ENCODE results near the gene F5. TPM values are rescaled to one million over a fixed set of nuclear protein-coding genes. Genes with fewer than 3 reads are reported as not detected.

The F5 gene
- polyA plus RNA-seq, 3 donors, result 6.5 to 14.5 (median 7.1) TPM

GRCh38 chr1:169545472-169545871, 40.8 kb downstream of the F5 start:
- no peak for TF ChIP-seq CTCF (IDR thresholded peaks at IDR 0.05)
- no peaks in the 10 kb centered on the region for H3K4me1 Mint-ChIP-seq
- Histone ChIP-seq H3K79me2 (ENCODE audit: insufficient read depth, low read length) (no peaks in the 10 kb centered on the region), H2AFZ (ENCODE audit: insufficient read depth, low read depth, low read length, poor library complexity, severe bottlenecking) (no peak overlapping the region), H3K4me3 (replicated peaks in 1 of 3; ENCODE audit: low read depth in 2 of 3, low read length in 3 of 3) (no peak overlapping the region), H3K27ac (ENCODE audit: low read depth in 1 of 2, low read length in 2 of 2) (no peak overlapping the region), H4K20me1 (ENCODE audit: insufficient read depth, low read length) (no peaks in the 10 kb centered on the region), H3K9me3 (replicated peaks in 1 of 2; ENCODE audit: control insufficient read depth in 1 of 2, insufficient read depth in 1 of 2, low read length in 2 of 2) (no peaks in the 10 kb centered on the region), H3K27me3 (ENCODE audit: control insufficient read depth in 2 of 2, insufficient read depth in 2 of 2, low read length in 2 of 2) (no peaks in the 10 kb centered on the region), H3K36me3 (replicated peaks in 1 of 2; ENCODE audit: control insufficient read depth in 1 of 2, insufficient read depth in 2 of 2, low read length in 2 of 2) (peaks cover 60 to 96% of the 10 kb centered on the region in 2 donors), H3K9ac (ENCODE audit: insufficient read depth, low read length, poor library complexity, severe bottlenecking) (no peak overlapping the region), H3K4me2 (replicated peaks; ENCODE audit: extremely low read depth, low read length, poor library complexity, severe bottlenecking) (no peak overlapping the region), H3K4me1 (ENCODE audit: control insufficient read depth in 1 of 2, insufficient read depth in 2 of 2, low read length in 2 of 2) (no peaks in the 10 kb centered on the region)
- no peak overlapping the region for H3K27ac Mint-ChIP-seq
- H3K4me3 Mint-ChIP-seq, result no peak overlapping the region
- peaks cover 55 to 58% of the 10 kb centered on the region in 2 donors for H3K36me3 Mint-ChIP-seq
- intact Hi-C loops (cut with micrococcal nuclease), result loop anchor here (5.0 to 10.0 kb wide), 3 partner anchors 78 to 943 kb away; no protein-coding TSS in a partner anchor
- DNase-seq, result no peak
- H3K9me3 Mint-ChIP-seq, result no peaks in the 10 kb centered on the region
- WGBS (ENCODE audit: insufficient coverage), result no CpG with 5 or more reads among the region's 2 CpGs
- no peaks in the 10 kb centered on the region for H3K27me3 Mint-ChIP-seq (ENCODE audit: low read depth in 3 of 3)

GRCh38 chr1:169538998-169539871, 47.0 kb downstream of the F5 start:
- no peak for DNase-seq

More at GRCh38 chr1:169538998-169539871, 47.0 kb downstream of the F5 start:
- Histone ChIP-seq H3K4me1 (ENCODE audit: control insufficient read depth in 1 of 2, insufficient read depth in 2 of 2, low read length in 2 of 2) (no peaks in the 10 kb centered on the region), H3K9me3 (replicated peaks in 1 of 2; ENCODE audit: control insufficient read depth in 1 of 2, insufficient read depth in 1 of 2, low read length in 2 of 2) (no peaks in the 10 kb centered on the region), H3K79me2 (ENCODE audit: insufficient read depth, low read length) (no peaks in the 10 kb centered on the region), H3K4me2 (replicated peaks; ENCODE audit: extremely low read depth, low read length, poor library complexity, severe bottlenecking) (no peak overlapping the region), H2AFZ (ENCODE audit: insufficient read depth, low read depth, low read length, poor library complexity, severe bottlenecking) (no peak overlapping the region), H3K27me3 (ENCODE audit: control insufficient read depth in 2 of 2, insufficient read depth in 2 of 2, low read length in 2 of 2) (no peaks in the 10 kb centered on the region), H3K27ac (ENCODE audit: low read depth in 1 of 2, low read length in 2 of 2) (no peak overlapping the region), H3K36me3 (replicated peaks in 1 of 2; ENCODE audit: control insufficient read depth in 1 of 2, insufficient read depth in 2 of 2, low read length in 2 of 2) (peaks cover 30 to 82% of the 10 kb centered on the region in 2 donors), H3K4me3 (replicated peaks in 1 of 3; ENCODE audit: low read depth in 2 of 3, low read length in 3 of 3) (no peak overlapping the region), H4K20me1 (ENCODE audit: insufficient read depth, low read length) (no peaks in the 10 kb centered on the region), H3K9ac (ENCODE audit: insufficient read depth, low read length, poor library complexity, severe bottlenecking) (no peak overlapping the region)
- H3K27me3 Mint-ChIP-seq (ENCODE audit: low read depth in 3 of 3), result no peaks in the 10 kb centered on the region
- no peak for TF ChIP-seq CTCF (IDR thresholded peaks at IDR 0.05)
- no peaks in the 10 kb centered on the region for H3K4me1 Mint-ChIP-seq
- intact Hi-C loops (cut with micrococcal nuclease), result no loop called here
- WGBS (ENCODE audit: insufficient coverage), result 100% methylated on average over 1 of the region's 3 CpGs
- peaks cover 0 to 3% (median 0%) of the 10 kb centered on the region in 7 donors for H3K9me3 Mint-ChIP-seq
- H3K36me3 Mint-ChIP-seq, result peaks cover 42 to 45% of the 10 kb centered on the region in 2 donors
- no peak overlapping the region for H3K4me3 Mint-ChIP-seq
- no peak overlapping the region for H3K27ac Mint-ChIP-seq

Measured in CD14-positive monocyte (primary cell).